GM23338 (cell line): ENCODE results near the gene PRR12.

Source experiments
- EZH2 ChIP-seq: fragments of 200-600 bp; sonication (generic); IDR thresholded peaks from one replicate; pipeline ENCODE4 v1.8.0; 2017; ENCODE audit warnings: antibody characterized with exemption, mild to moderate bottlenecking, low read depth; ENCODE audit not compliant: unreplicated experiment
- POLR2AphosphoS5 ChIP-seq: IDR thresholded peaks from 2 replicates; pipeline ENCODE4 v1.6.1; 2016; ENCODE audit warnings: antibody characterized with exemption, low read depth
- TF ChIP-seq, protein P1 (sequence below), 2 experiments: fragments of 200-600 bp in 1 of 2; sonication (generic) in 1 of 2; conservative IDR thresholded peaks; 2 replicates each; pipeline versions ENCODE4 v1.5.1 to v1.6.1; 2016 to 2017; ENCODE audit warnings: antibody characterized with exemption in 2 of 2, low read depth in 2 of 2, mild to moderate bottlenecking in 2 of 2, moderate library complexity in 1 of 2

DNA sequence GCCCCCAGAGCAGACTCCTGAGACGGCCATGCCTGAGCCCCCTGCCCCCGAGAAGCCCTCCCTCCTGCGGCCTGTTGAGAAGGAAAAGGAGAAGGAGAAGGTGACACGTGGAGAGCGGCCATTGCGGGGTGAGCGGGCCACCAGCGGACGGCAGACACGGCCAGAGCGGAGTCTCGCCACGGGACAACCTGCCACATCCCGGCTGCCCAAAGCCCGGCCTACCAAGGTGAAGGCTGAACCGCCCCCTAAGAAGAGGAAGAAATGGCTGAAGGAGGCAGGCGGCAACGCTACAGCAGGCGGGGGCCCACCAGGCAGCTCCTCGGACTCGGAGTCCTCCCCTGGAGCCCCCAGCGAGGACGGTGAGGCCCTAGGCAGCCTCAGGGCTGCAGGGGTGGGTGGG is 24.9 kb downstream of the PRR12 start:
- TF ChIP-seq EZH2 (no peak), POLR2AphosphoS5 (no peak)
- TF ChIP-seq, protein P1, sequence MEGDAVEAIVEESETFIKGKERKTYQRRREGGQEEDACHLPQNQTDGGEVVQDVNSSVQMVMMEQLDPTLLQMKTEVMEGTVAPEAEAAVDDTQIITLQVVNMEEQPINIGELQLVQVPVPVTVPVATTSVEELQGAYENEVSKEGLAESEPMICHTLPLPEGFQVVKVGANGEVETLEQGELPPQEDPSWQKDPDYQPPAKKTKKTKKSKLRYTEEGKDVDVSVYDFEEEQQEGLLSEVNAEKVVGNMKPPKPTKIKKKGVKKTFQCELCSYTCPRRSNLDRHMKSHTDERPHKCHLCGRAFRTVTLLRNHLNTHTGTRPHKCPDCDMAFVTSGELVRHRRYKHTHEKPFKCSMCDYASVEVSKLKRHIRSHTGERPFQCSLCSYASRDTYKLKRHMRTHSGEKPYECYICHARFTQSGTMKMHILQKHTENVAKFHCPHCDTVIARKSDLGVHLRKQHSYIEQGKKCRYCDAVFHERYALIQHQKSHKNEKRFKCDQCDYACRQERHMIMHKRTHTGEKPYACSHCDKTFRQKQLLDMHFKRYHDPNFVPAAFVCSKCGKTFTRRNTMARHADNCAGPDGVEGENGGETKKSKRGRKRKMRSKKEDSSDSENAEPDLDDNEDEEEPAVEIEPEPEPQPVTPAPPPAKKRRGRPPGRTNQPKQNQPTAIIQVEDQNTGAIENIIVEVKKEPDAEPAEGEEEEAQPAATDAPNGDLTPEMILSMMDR (conservative IDR thresholded peaks at IDR 0.05; ENCODE audit: low read depth in 2 of 2): no peak
